GM18909 (cell line): ENCODE results near the gene WDR90.

ENCODE experiments used
- ATAC-seq: cut with Tn5 transposase; IDR thresholded peaks from one replicate; pipeline ENCODE4 v1.9.1; 2021; ENCODE audit warnings: mild to moderate bottlenecking; ENCODE audit not compliant: unreplicated experiment, poor library complexity

WDR90 gene

GRCh38 chr16:716200-716568, 67.0 kb downstream of the WDR90 start:
- ATAC-seq, result no peak

- no peak for ATAC-seq
Observed at GRCh38 chr16:716768-717325, 67.7 kb downstream of the WDR90 start.
